HG02884 (cell line): ENCODE data around the gene SSBP3.
"Not testable (repeated sequence)": the region's sequence is repeated elsewhere in the genome, so short reads cannot be mapped to it uniquely, and the experiment has no call there.

ENCODE experiments used
- ATAC-seq: cut with Tn5 transposase; IDR thresholded peaks from one replicate; pipeline ENCODE4 v1.9.1; 2021; ENCODE audit warnings: mild to moderate bottlenecking, moderate library complexity; ENCODE audit not compliant: unreplicated experiment

Gene SSBP3

GRCh38 chr1:54252371-54252936, 153.7 kb downstream of the SSBP3 start:
- no peak for ATAC-seq

- no peak for ATAC-seq
Measured at GRCh38 chr1:54250670-54251069, 155.5 kb downstream of the SSBP3 start.

GRCh38 chr1:54249819-54250435, 156.3 kb downstream of the SSBP3 start:
- no peak for ATAC-seq

- no peak for ATAC-seq
Measured at GRCh38 chr1:54248966-54249365, 157.2 kb downstream of the SSBP3 start.

DNA sequence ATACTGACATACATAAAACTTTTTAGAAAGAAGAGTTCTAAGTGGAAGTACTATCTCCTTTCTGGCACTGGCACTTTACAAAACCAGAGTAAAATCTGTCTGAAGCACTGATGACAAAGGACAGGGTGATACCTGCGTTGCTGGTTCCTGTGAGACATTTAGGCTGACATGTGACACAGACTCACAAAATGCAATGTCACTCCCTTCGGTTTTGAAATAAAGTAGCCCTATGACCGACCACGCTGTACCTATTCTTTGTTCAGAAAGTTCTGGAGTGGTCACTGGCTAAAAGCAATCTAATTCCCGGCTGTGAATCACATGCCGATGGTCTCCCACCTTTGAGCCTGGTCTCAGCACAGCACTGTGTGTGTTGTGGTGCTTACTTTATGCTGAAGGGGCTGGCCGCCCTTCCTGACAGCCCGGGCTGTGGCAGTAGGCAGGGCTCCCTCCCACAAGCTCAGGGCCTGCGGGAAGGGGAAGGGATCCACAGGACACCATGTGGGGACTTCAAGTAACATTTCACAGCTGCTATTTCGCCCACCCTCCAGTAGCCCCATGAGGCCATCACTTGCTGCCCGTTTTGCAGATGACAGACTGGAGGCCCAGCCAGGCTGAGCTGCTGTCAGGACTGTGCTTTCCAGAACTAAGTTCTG, 158.2 kb downstream of the SSBP3 start:
- no peak for ATAC-seq

GRCh38 chr1:54246116-54246721, 160.0 kb downstream of the SSBP3 start:
- ATAC-seq, result no peak

GRCh38 chr1:54245501-54245900, 160.7 kb downstream of the SSBP3 start:
- ATAC-seq, result no peak

- ATAC-seq, result no peak
Measured at GRCh38 chr1:54244655-54245054, 161.5 kb downstream of the SSBP3 start.

GRCh38 chr1:54243022-54243421, 163.2 kb downstream of the SSBP3 start:
- ATAC-seq, result no peak

DNA sequence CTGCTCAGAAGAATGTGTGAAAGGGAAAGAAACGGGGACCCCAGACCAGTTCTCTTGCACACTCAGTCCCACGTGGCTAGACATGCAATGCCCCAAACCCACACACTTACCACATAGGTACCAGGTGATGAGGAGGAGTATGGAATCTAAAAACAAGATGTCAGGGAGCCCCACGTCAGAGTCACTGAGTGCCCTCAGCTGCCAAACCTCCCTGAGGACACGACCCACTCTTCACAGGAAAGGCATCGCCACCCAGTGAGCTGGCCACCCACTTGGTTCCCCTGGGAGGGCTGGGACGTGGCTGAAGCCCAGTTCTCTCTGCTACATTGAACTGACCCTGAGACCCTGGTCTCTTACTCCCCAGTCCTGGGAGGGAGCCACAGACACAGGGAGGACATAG, 164.8 kb downstream of the SSBP3 start:
- ATAC-seq, result no peak

GRCh38 chr1:54240741-54241335, 165.4 kb downstream of the SSBP3 start:
- ATAC-seq, result no peak

DNA sequence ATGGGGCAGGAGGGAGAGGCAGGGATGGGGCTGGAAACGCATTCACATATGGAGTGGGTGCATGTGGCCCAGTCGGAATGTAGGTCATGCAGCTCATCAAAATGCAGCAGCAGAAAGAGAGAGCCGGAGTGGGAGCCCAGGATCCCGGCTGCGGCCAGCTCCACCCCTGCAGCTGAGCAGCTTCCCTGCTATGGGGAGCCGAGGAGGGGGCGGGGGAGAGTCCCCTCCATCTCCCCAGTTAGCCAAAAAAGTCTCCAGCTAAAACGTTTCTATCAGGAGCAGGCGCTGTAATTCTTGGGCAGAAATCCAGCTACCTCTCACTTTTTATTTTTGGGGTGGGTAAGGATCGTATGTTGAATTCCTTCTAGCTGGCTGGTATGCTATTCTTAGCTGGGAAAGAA, 166.6 kb downstream of the SSBP3 start:
- ATAC-seq, result no peak

- ATAC-seq, result no peak
Measured at GRCh38 chr1:54239035-54239383, 167.2 kb downstream of the SSBP3 start.

- no peak for ATAC-seq
Measured at GRCh38 chr1:54238353-54239034, 167.7 kb downstream of the SSBP3 start.

DNA sequence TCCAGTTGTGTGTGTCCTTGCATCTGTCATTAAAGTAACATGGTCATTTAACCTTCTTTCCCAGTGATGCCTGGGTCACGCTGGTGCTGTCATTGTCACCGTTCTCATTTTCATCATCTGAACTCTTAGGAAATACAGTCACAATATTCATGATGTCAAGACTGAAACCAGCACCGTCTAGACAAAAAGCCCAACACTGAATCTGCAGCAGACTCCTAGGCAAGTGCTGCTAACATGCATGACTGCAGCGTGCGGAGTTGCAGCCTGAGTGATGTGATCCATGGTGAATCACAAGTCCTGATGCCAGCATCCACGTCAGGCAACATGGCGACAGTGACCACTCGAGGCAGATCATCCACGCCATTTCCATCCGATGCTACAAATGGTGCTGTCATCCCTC, 168.6 kb downstream of the SSBP3 start:
- no peak for ATAC-seq

GRCh38 chr1:54234284-54234683, 171.9 kb downstream of the SSBP3 start:
- no peak for ATAC-seq

DNA sequence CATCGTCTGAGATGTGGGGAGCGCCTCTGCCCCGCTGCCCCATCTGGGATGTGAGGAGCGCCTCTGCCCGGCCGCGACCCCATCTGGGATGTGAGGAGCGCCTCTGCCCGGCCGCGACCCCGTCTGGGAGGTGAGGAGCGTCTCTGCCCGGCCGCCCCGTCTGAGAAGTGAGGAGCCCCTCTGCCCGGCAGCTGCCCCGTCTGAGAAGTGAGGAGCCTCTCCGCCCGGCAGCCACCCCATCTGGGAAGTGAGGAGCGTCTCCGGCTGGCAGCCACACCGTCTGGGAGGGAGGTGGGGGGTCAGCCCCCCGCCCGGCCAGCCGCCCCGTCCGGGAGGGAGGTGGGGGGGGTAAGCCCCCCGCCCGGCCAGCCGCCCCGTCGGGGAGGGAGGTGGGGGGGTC, 173.0 kb downstream of the SSBP3 start:
- not testable (repeated sequence) for ATAC-seq

DNA sequence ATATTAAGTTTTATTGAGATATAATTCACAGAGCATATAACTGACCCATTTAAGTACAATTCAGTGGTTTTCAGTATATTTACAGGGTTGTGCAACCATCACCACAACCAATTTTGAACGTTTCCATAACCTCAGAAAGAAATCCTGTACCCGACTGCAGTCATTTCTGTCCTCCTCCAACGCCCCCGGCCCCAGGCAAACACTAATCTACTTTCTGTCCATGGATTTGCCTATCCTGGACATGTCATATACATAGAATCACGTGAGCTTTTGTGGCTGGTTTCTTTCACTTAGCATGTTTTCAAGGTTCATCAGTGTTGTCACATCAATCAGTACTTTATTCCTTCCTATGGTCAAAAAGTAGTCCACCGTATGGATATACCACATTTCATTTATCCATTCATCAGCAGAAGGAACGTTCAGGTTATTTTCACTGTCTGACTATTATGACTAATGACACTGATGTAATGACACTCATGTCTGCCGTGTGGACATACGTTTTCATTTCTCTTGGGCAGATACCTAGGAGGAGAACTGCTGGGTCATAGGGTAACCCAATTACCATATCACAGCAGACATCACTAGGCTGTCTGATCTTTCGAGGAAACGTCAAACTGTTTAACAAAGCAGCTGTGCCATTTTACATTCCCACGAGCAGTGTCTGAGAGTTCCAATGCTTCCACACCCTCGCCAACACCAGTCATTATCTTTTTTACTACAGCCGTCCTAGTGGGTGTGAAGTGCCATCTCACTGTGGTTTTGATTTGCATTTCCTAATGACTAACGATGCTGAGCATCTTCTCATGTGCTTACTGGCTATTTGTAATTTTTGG, 175.5 kb downstream of the SSBP3 start:
- no peak for ATAC-seq

DNA sequence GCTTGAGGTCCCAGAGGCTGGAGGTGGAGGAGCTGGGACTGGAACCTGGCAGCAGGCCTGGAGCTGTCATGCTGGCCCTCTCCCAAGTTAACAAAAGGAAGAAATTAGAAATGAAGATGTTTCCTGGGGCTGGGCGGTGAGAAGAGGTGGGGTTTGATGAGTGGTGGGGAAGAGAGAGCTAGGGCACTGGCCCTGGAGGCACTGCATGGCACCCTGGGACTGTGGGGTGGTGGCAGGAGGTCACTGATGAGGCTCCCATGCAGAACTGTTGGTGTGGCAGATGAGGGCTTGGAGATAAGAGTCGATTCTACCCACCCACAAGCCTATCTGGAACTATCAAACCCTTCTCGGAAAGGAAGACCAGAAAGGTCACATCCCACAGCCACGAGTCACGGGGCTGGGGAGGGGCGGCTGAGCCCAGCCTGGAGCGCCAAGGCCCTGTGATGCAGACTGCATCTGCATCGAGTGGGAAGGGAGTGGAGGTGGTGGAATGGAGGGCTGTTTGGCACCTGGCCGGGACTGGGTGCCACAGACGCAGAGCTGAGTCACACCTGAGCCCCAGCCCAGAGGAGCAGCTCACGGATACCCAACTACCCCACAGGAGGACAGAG, 176.8 kb downstream of the SSBP3 start:
- ATAC-seq, result no peak

GRCh38 chr1:54228638-54229079, 177.5 kb downstream of the SSBP3 start:
- no peak for ATAC-seq
